Stimulated activated effector memory CD8-positive, alpha-beta T cell treated with anti-CD3 and anti-CD28 coated beads, Interleukin-12 subunit alpha, Interleukin-12 subunit beta, amount 100 ng/mL, for 72 hours (primary cell): ENCODE data around the gene TMPRSS11A.

Source experiments
- ATAC-seq: fragments of 150-1000 bp; cut with Tn5 transposase; 2 replicates; pipeline ENCODE4 v1.10.0; 2021
- DNase-seq, 2 donors: peaks; one replicate each; pipeline ENCODE4 v3.0.0; 2021 to 2022; ENCODE audit warnings: low spot score in 2 of 2
- H3K27ac Mint-ChIP-seq: one replicate; pipeline ENCODE4 v1.8.0; 2022; ENCODE audit warnings: mild to moderate bottlenecking, mixed read lengths
- H3K36me3 Mint-ChIP-seq: one replicate; pipeline ENCODE4 v1.8.0; 2022; ENCODE audit warnings: mild to moderate bottlenecking, mixed read lengths
- H3K4me1 Mint-ChIP-seq: one replicate; pipeline ENCODE4 v1.8.0; 2022; ENCODE audit warnings: mixed read lengths
- H3K4me3 Mint-ChIP-seq: one replicate; pipeline ENCODE4 v1.8.0; 2022; ENCODE audit warnings: mild to moderate bottlenecking, mixed read lengths
- H3K9me3 Mint-ChIP-seq: one replicate; pipeline ENCODE4 v1.8.0; 2022; ENCODE audit warnings: mixed read lengths

The TMPRSS11A gene

DNA sequence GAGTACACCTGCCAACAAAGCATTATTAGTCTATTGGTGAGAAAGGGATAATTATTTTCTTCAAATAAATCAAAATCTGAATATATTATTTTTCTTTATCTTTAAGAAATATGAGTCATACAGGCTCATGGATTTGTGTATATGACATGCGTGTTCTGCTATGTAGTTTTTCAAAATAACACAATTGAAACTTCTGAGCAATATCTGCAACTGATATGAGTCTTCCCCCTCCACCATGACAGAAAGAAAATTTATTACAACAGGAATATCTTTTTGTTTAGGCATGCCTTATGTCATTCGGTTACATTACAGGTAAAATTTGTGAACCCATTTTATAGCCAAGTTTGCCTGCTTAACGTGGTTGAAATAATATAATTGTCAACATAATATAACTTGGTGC, 32.0 kb downstream of the TMPRSS11A start:
- Mint-ChIP-seq H3K9me3 (no peaks in the 10 kb centered on the region), H3K27ac (no peak overlapping the region), H3K36me3 (no peaks in the 10 kb centered on the region), H3K4me1 (no peaks in the 10 kb centered on the region), H3K4me3 (no peak overlapping the region)
- ATAC-seq (no peak), DNase-seq (no peak)

DNA sequence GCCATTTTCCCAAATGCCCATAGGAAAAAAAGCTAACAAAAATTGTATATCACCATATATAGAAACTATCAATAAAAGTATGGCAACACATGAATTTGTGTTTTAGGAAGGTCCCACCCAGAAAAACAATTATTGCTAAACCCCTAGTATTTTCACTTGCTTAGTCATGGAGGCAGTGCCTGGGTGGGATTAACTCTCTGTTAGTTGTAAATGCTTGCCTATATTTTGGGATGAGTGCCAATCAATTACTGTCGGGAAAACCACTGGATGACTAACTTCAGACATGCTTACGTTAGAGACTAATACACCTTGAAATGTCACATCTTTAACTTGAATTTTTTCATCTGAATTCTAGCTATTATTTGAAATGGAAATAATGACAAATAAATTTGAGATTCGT, 33.9 kb downstream of the TMPRSS11A start:
- H3K4me3 Mint-ChIP-seq: no peak overlapping the region
- H3K27ac Mint-ChIP-seq: no peak overlapping the region
- H3K4me1 Mint-ChIP-seq: no peaks in the 10 kb centered on the region
- H3K36me3 Mint-ChIP-seq: no peaks in the 10 kb centered on the region
- no peak for DNase-seq
- ATAC-seq: no peak
- no peaks in the 10 kb centered on the region for H3K9me3 Mint-ChIP-seq

DNA sequence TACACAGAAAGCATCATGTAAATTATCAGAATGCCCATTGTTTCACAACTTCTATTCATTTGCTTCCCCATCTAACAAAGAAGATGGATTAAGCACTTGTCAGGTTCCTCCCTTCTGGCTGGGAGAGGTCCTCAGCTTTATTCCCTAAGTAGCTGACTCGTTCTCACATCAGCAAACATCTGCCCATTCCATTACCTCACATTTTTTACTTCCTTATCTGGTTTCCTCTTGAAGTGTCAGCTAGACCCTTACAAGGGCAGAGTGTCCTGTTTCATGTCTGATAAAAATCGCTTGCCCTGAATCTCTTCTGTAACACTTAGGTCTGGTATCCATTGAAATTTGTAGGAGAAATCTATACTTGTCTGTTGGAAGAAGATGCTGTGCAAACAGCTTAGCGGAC, 34.7 kb downstream of the TMPRSS11A start:
- ATAC-seq: no peak
- Mint-ChIP-seq H3K4me3 (no peak overlapping the region), H3K36me3 (no peaks in the 10 kb centered on the region), H3K9me3 (no peaks in the 10 kb centered on the region), H3K27ac (no peak overlapping the region), H3K4me1 (no peaks in the 10 kb centered on the region)
- no peak for DNase-seq

DNA sequence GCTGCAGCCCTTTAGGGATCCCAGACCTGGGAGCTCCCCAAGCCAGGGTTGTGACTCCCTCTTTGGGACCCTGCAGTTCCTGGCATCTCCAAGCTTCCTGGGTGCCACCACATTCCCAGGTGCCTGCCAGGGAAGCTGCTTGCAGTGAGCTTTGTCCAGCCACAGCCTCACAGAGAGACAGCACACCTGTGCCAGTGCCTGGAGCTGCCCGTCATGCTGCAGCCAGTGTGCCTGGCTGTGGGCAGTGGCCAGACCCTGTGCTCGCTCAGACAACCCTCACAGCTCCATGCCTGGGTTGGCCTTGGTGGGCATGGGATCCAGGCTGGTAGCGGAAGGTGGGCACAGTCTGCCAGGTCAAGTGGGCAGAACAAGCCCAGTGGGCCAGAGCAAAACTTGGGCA, 36.0 kb downstream of the TMPRSS11A start:
- ATAC-seq (peak; percentile 24), DNase-seq (no peak)
- no peaks in the 10 kb centered on the region for H3K36me3 Mint-ChIP-seq
- no peaks in the 10 kb centered on the region for H3K4me1 Mint-ChIP-seq
- H3K27ac Mint-ChIP-seq: no peak overlapping the region
- no peak overlapping the region for H3K4me3 Mint-ChIP-seq
- H3K9me3 Mint-ChIP-seq: no peaks in the 10 kb centered on the region

DNA sequence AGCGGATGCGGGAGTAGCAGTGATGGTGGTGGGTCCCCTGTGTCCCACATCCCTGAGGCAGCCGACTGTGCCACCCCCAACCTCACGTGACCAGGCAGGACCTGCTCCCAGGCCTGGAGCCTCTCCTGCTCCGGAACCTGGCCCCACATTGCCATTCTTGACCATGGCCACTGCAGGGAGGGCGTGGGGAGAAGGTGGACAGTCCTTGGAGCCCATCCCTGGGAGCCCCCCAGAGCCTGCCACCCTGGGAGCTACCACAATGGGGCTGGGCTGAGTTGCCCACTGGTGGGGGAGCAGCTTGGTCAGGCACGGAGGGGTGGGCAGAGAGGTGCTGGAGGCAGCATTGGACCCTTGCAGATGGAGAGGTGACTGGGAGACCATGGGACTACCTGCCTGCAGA, 36.8 kb downstream of the TMPRSS11A start:
- DNase-seq: no peak
- no peaks in the 10 kb centered on the region for H3K36me3 Mint-ChIP-seq
- H3K27ac Mint-ChIP-seq: no peak overlapping the region
- peak; percentile 50 for ATAC-seq
- H3K4me1 Mint-ChIP-seq: no peaks in the 10 kb centered on the region
- no peaks in the 10 kb centered on the region for H3K9me3 Mint-ChIP-seq
- H3K4me3 Mint-ChIP-seq: no peak overlapping the region

DNA sequence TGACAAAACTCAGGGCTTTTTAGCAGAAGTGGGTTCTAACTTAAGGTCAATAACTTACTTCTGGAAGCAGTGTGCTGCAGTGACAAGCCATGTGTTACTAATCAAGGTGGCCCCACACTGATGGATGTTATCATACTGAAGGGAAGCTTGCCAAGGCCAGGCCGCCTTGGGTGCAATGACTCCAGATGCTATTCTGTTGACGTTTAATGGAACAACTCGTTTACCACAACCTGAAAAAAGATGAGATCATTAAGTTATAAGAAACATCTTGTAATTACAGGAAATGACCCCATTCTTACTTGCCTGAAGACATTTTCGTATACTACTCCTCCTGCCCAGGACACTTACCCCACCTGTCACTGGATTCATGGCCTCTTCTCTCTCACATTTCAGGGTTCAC, 40.6 kb downstream of the TMPRSS11A start:
- Mint-ChIP-seq H3K4me3 (no peak overlapping the region), H3K9me3 (no peaks in the 10 kb centered on the region), H3K36me3 (no peaks in the 10 kb centered on the region), H3K4me1 (no peaks in the 10 kb centered on the region), H3K27ac (no peak overlapping the region)
- peak; percentile 31 for ATAC-seq
- no peak for DNase-seq

DNA sequence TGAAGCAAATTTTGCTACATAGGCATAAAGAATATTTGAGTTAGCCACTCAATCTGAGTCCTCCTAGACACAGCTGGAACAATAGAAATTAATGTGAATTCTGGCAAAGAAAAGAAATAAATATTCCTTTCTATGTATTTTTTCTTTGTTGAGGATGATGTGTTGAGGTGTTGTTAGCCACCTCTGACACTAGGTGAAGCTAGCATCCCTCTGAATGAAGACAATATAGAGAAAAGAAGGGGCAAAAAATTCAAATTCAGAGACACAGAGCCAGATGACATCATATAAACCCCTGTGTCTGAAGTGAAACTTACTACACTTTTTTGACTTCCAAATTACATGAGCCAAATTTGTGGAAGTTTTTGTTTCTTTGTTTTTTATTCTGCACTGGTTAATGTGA, 44.9 kb downstream of the TMPRSS11A start:
- H3K36me3 Mint-ChIP-seq: no peaks in the 10 kb centered on the region
- DNase-seq: no peak

DNA sequence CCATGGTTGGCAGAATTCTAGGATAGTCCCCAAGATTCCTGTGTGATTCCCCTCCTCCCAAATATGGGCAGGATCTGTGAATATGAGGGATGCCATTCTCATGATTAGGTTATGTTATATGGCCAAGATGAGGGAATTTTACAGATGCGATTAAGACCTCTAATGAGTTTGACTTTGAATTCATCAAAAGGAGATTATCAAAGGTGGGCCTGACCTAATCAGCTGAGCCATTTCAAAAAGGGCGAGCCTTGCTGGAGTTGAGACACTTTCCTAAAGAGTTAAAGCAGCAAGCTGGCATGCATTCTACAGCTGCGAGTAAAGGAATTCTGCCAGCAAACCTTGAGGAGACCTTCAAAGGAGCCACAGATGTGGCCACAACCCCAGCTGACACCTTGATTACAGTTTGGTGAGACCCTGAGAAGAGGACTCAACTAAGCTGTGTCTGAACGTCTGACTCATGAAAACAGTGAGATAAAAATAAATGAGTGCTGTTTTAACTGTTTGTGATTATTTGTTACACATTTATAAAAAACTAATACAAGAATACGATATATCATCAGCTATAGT, 47.8 kb downstream of the TMPRSS11A start:
- ATAC-seq (no peak), DNase-seq (no peak)
- Mint-ChIP-seq H3K27ac (no peak overlapping the region), H3K4me3 (no peak overlapping the region), H3K36me3 (no peaks in the 10 kb centered on the region), H3K9me3 (no peaks in the 10 kb centered on the region), H3K4me1 (no peaks in the 10 kb centered on the region)

More for the DNA sequence above, 44.9 kb downstream of the TMPRSS11A start:
- H3K27ac Mint-ChIP-seq: no peak overlapping the region
- no peak overlapping the region for H3K4me3 Mint-ChIP-seq
- H3K4me1 Mint-ChIP-seq: no peaks in the 10 kb centered on the region
- no peak for ATAC-seq
- H3K9me3 Mint-ChIP-seq: no peaks in the 10 kb centered on the region

DNA sequence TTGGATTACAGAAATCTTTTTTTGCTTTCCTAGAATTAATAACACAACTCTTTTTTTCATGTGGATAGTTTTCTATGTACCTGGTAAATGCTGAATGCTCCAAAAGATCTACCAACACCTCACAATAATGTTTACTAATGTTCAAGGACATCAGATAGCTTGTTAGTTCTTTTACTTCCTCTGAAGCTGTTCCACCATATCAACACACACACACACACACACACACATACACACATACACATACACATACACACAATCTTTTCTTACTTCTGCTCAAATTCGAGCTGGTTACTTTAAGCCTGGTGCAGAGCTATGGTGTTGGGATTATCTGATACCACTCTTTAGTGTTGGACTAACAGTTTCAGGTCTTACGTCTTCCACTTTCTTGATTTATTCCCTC, 51.2 kb downstream of the TMPRSS11A start:
- ATAC-seq: no peak
- H3K4me3 Mint-ChIP-seq: no peak overlapping the region
- H3K9me3 Mint-ChIP-seq: no peaks in the 10 kb centered on the region
- H3K4me1 Mint-ChIP-seq: no peaks in the 10 kb centered on the region
- no peak overlapping the region for H3K27ac Mint-ChIP-seq
- H3K36me3 Mint-ChIP-seq: no peaks in the 10 kb centered on the region
- no peak for DNase-seq

DNA sequence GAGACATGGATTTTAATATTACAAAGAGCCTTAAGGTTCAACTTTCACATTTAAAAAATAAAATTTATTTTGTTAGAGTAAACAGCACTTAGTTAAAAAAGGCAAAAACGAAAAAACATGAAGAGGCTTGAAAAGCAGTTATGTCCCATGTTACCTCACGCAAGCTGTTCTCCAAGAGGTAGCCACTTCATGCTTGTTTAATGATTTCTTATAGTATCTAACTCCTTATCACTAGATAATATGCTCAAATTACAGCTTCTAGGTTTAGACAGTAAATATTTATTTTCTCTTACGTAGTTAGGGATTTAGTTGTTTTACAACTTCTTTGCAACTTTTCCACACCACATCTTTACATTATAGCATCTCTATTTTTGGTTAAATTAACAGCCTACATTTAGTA, 51.7 kb downstream of the TMPRSS11A start:
- DNase-seq (no peak), ATAC-seq (no peak)
- Mint-ChIP-seq H3K36me3 (no peaks in the 10 kb centered on the region), H3K4me1 (no peaks in the 10 kb centered on the region), H3K4me3 (no peak overlapping the region), H3K9me3 (no peaks in the 10 kb centered on the region), H3K27ac (no peak overlapping the region)

DNA sequence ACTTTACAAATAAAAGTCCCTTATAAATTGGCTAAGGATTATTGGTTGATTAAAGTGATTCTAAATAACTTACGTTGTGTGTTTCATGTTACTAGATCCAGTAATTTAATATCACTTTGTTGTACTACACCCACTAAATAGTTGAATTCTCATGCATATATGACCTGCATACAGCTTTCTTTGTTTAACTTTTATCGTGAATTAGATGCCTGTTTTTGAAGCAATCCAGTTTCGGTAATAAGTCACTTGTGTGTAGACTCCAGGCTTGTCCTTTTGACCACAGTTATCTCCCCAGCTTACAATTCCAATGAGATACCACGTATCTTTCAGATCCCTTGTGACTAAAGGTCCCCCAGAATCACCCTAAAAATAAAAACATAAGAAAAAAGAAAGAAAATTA, 52.2 kb downstream of the TMPRSS11A start:
- H3K27ac Mint-ChIP-seq: no peak overlapping the region
- peaks cover under 1% of the 10 kb centered on the region for H3K9me3 Mint-ChIP-seq
- DNase-seq: no peak
- H3K4me3 Mint-ChIP-seq: no peak overlapping the region
- H3K4me1 Mint-ChIP-seq: no peaks in the 10 kb centered on the region
- no peak for ATAC-seq
- no peaks in the 10 kb centered on the region for H3K36me3 Mint-ChIP-seq

DNA sequence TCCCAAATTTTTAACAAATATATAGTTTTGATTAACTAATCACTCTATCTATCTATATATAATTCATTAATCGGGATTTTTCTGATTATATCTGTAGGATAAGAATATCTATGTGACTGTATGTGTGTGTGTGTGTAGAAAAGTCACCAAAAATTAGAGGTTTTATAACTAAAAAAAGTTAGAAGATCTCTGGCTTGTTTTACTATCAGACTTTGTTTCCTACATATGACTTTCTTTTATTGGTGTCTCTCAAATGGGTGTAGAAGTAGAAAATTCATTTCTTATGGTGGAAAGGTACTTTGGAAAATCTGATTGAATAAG, 52.7 kb downstream of the TMPRSS11A start:
- Mint-ChIP-seq H3K4me3 (no peak overlapping the region), H3K9me3 (peaks cover 7% of the 10 kb centered on the region), H3K27ac (no peak overlapping the region), H3K36me3 (no peaks in the 10 kb centered on the region), H3K4me1 (no peaks in the 10 kb centered on the region)
- DNase-seq (no peak), ATAC-seq (no peak)

DNA sequence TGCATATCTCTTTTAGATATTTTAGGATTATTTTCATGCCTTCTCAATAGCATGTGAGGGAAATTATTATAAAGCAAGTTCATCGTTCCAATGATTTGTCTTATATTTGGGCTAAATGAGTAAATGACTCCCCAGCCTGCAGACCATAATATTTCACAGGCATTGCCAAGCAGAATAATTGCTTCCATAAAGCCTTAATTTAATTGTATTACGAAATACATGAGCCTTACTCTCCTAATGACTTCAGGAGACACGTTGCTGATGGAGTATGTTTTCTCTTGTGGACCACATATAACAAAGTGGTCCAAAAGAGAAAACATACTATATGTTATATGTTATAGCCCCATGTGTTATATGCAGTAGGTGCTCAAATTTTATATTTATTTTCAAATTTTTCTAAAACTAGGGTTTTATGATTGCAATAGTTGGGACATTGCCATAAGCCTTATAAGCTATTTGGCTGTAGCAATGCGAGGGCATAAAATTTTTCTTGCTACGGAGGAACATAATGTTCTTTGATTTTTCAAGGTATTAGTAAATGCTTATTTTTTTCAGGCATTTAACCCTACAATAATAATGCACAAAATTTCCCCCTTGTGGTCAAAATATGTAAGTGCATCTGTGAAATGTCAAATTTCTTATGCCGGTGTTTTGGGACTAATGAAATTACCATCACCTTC, 53.2 kb downstream of the TMPRSS11A start:
- Mint-ChIP-seq H3K27ac (no peak overlapping the region), H3K4me1 (no peaks in the 10 kb centered on the region), H3K9me3 (peaks cover 7% of the 10 kb centered on the region), H3K4me3 (no peak overlapping the region), H3K36me3 (no peaks in the 10 kb centered on the region)
- no peak for ATAC-seq
- DNase-seq: no peak

DNA sequence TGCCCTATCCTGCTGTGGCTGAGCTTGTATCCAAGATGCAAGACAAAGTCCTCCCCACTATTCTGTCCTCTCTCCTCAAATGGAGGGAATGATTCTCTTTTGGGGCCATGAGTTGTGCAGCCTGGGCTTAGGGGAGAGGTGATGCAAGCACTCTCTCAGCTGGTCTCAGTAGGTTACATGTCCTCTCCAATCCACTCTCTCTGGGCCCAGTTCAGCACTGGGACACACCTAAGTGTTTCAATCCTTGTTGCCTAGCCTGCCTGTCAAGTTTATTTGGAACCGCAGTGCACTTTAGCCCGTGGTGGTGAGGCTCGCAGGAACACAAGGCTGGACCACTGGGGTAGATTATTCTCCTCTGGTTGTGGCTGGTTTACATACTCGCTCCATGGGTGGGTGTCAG, 55.6 kb downstream of the TMPRSS11A start:
- peaks cover 7% of the 10 kb centered on the region for H3K9me3 Mint-ChIP-seq
- peak; percentile 16 for ATAC-seq
- no peak for DNase-seq
- no peaks in the 10 kb centered on the region for H3K4me1 Mint-ChIP-seq
- H3K27ac Mint-ChIP-seq: no peak overlapping the region
- H3K36me3 Mint-ChIP-seq: no peaks in the 10 kb centered on the region
- H3K4me3 Mint-ChIP-seq: no peak overlapping the region

DNA sequence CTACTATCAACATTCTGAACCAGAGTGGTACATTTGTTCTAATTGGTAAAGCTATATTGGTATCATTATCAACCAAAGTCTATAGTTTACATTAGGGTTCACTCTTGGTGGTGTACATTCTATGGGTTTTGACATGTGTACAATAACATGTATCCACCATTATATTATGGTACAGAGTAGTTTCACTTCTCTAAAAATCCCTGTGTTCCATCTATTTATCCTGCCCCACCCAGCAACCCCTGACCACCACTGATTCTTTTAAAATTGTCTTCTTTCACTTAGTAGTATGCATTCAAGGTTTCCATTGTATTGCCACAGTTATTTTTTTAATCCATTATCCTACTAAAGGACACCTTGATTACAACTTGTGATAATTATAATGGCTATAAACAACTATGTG, 64.2 kb downstream of the TMPRSS11A start:
- DNase-seq (no peak), ATAC-seq (no peak)
- no peak overlapping the region for H3K27ac Mint-ChIP-seq

DNA sequence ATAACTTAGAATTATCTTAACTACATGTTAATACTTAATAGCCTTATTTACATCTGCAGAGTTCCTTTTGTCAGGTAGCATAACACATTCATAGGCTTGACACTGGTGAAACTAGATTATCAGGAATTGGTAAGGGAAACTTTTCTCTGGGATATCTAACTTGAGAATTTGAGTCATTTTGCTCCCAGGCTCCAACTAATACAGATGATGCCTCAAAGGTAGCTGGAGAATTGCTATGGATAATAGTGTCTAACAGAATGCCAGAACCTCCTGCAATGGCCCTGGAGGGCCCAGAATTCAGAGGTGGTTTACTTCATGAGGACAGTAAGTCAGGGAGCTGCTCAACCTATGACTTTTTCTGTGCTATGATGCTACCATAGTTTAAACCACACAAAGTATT, 65.6 kb downstream of the TMPRSS11A start:
- H3K36me3 Mint-ChIP-seq: no peaks in the 10 kb centered on the region
- H3K4me1 Mint-ChIP-seq: no peaks in the 10 kb centered on the region
- no peak for DNase-seq
- no peak overlapping the region for H3K4me3 Mint-ChIP-seq
- peaks cover 3% of the 10 kb centered on the region for H3K9me3 Mint-ChIP-seq
- ATAC-seq: no peak
- no peak overlapping the region for H3K27ac Mint-ChIP-seq

More for the DNA sequence above, 64.2 kb downstream of the TMPRSS11A start:
- Mint-ChIP-seq H3K4me3 (no peak overlapping the region), H3K9me3 (peaks cover 3% of the 10 kb centered on the region), H3K36me3 (no peaks in the 10 kb centered on the region), H3K4me1 (no peaks in the 10 kb centered on the region)
